ENCODE results near the gene VPS37B. TPM values are rescaled to one million over a fixed set of nuclear protein-coding genes. Genes with fewer than 3 reads are reported as not detected.

VPS37B gene
- polyA plus RNA-seq, 1 of the 3 experiments (the other 2 are of a cell fraction), result 41.1 TPM

DNA sequence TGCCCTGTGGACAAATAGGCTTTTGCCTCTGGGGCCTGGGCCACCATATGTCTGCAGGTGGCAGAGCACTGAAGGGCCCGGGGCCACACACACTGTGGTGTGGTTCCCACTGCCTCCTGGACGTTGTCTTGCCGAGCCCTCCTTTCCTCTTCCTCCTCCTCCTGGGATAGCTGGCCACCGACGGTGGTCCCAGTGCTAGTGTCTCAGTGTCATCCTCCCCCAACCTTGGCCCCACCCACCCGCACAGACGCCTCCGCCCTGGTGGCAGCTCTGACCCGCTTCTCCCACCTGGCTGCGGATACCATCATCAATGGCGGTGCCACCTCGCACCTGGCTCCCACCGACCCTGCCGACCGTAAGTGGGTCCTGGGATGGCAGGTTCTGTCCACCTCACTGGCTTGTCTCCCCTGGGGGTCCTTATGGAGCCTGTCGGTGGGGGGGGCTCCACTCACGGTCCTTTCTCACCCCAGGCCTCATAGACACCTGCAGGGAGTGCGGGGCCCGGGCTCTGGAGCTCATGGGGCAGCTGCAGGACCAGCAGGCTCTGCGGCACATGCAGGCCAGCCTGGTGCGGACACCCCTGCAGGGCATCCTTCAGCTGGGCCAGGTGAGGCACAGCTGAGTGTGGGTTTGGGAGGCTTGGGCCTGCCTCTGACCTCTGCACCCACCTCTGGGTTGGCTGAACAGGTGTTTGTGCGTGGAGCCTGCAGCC lies 37.2 kb downstream of the VPS37B start:
- Histone ChIP-seq H3K4me3 (ENCODE audit: low read depth in 2 of 2, low read length in 1 of 2) (no peak overlapping the region), H3F3A (replicated peaks; ENCODE audit: insufficient read depth) (no peaks in the 10 kb centered on the region), H3K9me2 (no peaks in the 10 kb centered on the region), H3K9ac (no peak overlapping the region), H2AFZ (ENCODE audit: low read depth) (no peak overlapping the region), H3K9me3 (no peaks in the 10 kb centered on the region), H3K4me2 (no peak overlapping the region), H3K36me3 (replicated peaks in 1 of 2; ENCODE audit: control insufficient read depth in 1 of 2, insufficient read depth in 2 of 2, low read length in 1 of 2) (peaks cover 0 to 14% of the 10 kb centered on the region in 2 experiments), H4K20me1 (ENCODE audit: insufficient read depth) (no peaks in the 10 kb centered on the region), H3K27me3 (ENCODE audit: insufficient read depth) (no peaks in the 10 kb centered on the region), H3K27ac (ENCODE audit: low read depth in 2 of 2, low read length in 1 of 2) (no peak overlapping the region), H3K79me2 (ENCODE audit: insufficient read depth) (no peaks in the 10 kb centered on the region), H3K4me1 (ENCODE audit: control insufficient read depth in 1 of 2, insufficient read depth in 2 of 2, low read depth in 1 of 2, low read length in 1 of 2) (peaks cover 0 to 23% of the 10 kb centered on the region in 2 experiments; a peak in 1 of 4 replicates)
- ChIA-PET CTCF (interaction anchor here (0.9 to 8.0 kb wide), 13 partner anchors 12 to 111 kb away, joined by 3 to 148 read pairs (median 8); no protein-coding TSS in a partner anchor), POLR2A (no interaction called here)
- DNase-seq, result peak; percentile 24
- WGBS (ENCODE audit: low lambda C conversion rate), result 92% methylated on average over 17 of the region's 22 CpGs
- TF ChIP-seq MEF2A (IDR thresholded peaks at IDR 0.05; ENCODE audit: borderline replicate concordance, low read depth) (no peak), GABPA (IDR thresholded peaks at IDR 0.05; ENCODE audit: low read depth) (no peak), TCF12 (IDR thresholded peaks at IDR 0.05) (no peak), NRF1 (IDR thresholded peaks at IDR 0.05; ENCODE audit: low read depth, low read length) (no peak), MXI1 (IDR thresholded peaks at IDR 0.05; ENCODE audit: low read depth, low read length) (no peak), POLR2AphosphoS5 (IDR thresholded peaks at IDR 0.05; ENCODE audit: low read depth, low read length) (no peak), RFX5 (IDR thresholded peaks at IDR 0.05; ENCODE audit: low read length) (no peak), GATA2 (CRISPR knock-in tag; IDR thresholded peaks at IDR 0.05) (no peak)
- TF ChIP-seq, protein P1, sequence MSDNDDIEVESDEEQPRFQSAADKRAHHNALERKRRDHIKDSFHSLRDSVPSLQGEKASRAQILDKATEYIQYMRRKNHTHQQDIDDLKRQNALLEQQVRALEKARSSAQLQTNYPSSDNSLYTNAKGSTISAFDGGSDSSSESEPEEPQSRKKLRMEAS (IDR thresholded peaks at IDR 0.05; ENCODE audit: low read depth), result no peak
- TF ChIP-seq, protein P2, sequence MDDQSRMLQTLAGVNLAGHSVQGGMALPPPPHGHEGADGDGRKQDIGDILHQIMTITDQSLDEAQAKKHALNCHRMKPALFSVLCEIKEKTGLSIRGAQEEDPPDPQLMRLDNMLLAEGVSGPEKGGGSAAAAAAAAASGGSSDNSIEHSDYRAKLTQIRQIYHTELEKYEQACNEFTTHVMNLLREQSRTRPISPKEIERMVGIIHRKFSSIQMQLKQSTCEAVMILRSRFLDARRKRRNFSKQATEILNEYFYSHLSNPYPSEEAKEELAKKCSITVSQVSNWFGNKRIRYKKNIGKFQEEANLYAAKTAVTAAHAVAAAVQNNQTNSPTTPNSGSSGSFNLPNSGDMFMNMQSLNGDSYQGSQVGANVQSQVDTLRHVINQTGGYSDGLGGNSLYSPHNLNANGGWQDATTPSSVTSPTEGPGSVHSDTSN (IDR thresholded peaks at IDR 0.05), result no peak
- TF ChIP-seq, protein P3, sequence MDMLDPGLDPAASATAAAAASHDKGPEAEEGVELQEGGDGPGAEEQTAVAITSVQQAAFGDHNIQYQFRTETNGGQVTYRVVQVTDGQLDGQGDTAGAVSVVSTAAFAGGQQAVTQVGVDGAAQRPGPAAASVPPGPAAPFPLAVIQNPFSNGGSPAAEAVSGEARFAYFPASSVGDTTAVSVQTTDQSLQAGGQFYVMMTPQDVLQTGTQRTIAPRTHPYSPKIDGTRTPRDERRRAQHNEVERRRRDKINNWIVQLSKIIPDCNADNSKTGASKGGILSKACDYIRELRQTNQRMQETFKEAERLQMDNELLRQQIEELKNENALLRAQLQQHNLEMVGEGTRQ (IDR thresholded peaks at IDR 0.05; ENCODE audit: borderline replicate concordance, low read depth, low read length), result no peak

DNA sequence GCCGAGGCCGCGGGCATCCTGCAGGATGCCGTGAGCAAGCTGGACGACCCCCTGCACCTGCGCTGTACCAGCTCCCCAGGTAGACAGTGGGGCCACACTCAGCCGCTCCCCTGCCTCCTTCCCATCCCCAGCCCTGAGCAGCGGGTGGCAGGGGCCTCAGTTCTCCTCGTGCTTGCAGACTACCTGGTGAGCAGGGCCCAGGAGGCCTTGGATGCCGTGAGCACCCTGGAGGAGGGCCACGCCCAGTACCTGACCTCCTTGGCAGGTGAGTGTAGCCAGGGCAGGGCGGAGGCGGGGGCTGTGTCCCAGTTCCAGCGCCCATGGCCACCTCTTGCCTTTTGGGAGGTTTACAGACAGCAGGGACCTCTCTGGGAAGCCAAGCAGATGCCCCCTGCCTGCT lies 37.8 kb downstream of the VPS37B start:
- H3K9me3 ChIP-seq, result no peaks in the 10 kb centered on the region
- no peaks in the 10 kb centered on the region for H4K20me1 ChIP-seq (ENCODE audit: insufficient read depth)
- H3K4me2 ChIP-seq, result no peak overlapping the region
- no peaks in the 10 kb centered on the region for H3K79me2 ChIP-seq (ENCODE audit: insufficient read depth)
- CTCF ChIA-PET, result interaction anchor here (1.2 to 8.0 kb wide), 7 partner anchors 11 to 93 kb away, joined by 4 to 148 read pairs (median 17); no protein-coding TSS in a partner anchor
- WGBS (ENCODE audit: low lambda C conversion rate), result no CpG with 5 or more reads among the region's 14 CpGs
- H3K9me2 ChIP-seq, result no peaks in the 10 kb centered on the region
- peaks cover 0 to 14% of the 10 kb centered on the region in 2 experiments for H3K36me3 ChIP-seq (replicated peaks in 1 of 2; ENCODE audit: control insufficient read depth in 1 of 2, insufficient read depth in 2 of 2, low read length in 1 of 2)
- no peaks in the 10 kb centered on the region for H3K27me3 ChIP-seq (ENCODE audit: insufficient read depth)
- no peak overlapping the region for H3K4me3 ChIP-seq (ENCODE audit: low read depth in 2 of 2, low read length in 1 of 2)
- peaks cover 0 to 27% of the 10 kb centered on the region in 2 experiments; a peak in 1 of 4 replicates for H3K4me1 ChIP-seq (ENCODE audit: control insufficient read depth in 1 of 2, insufficient read depth in 2 of 2, low read depth in 1 of 2, low read length in 1 of 2)
- H2AFZ ChIP-seq (ENCODE audit: low read depth), result no peak overlapping the region
- TF ChIP-seq SIN3A (IDR thresholded peaks at IDR 0.05; ENCODE audit: borderline replicate concordance, low read depth, low read length) (no peak), GABPA (IDR thresholded peaks at IDR 0.05; ENCODE audit: low read depth) (no peak), NRF1 (IDR thresholded peaks at IDR 0.05; ENCODE audit: low read depth, low read length) (no peak), RCOR1 (IDR thresholded peaks at IDR 0.05; ENCODE audit: low read length) (no peak)
- TF ChIP-seq, protein P4, sequence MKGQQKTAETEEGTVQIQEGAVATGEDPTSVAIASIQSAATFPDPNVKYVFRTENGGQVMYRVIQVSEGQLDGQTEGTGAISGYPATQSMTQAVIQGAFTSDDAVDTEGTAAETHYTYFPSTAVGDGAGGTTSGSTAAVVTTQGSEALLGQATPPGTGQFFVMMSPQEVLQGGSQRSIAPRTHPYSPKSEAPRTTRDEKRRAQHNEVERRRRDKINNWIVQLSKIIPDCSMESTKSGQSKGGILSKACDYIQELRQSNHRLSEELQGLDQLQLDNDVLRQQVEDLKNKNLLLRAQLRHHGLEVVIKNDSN (IDR thresholded peaks at IDR 0.05; ENCODE audit: borderline replicate concordance, low read depth), result no peak
- TF ChIP-seq, protein P5, sequence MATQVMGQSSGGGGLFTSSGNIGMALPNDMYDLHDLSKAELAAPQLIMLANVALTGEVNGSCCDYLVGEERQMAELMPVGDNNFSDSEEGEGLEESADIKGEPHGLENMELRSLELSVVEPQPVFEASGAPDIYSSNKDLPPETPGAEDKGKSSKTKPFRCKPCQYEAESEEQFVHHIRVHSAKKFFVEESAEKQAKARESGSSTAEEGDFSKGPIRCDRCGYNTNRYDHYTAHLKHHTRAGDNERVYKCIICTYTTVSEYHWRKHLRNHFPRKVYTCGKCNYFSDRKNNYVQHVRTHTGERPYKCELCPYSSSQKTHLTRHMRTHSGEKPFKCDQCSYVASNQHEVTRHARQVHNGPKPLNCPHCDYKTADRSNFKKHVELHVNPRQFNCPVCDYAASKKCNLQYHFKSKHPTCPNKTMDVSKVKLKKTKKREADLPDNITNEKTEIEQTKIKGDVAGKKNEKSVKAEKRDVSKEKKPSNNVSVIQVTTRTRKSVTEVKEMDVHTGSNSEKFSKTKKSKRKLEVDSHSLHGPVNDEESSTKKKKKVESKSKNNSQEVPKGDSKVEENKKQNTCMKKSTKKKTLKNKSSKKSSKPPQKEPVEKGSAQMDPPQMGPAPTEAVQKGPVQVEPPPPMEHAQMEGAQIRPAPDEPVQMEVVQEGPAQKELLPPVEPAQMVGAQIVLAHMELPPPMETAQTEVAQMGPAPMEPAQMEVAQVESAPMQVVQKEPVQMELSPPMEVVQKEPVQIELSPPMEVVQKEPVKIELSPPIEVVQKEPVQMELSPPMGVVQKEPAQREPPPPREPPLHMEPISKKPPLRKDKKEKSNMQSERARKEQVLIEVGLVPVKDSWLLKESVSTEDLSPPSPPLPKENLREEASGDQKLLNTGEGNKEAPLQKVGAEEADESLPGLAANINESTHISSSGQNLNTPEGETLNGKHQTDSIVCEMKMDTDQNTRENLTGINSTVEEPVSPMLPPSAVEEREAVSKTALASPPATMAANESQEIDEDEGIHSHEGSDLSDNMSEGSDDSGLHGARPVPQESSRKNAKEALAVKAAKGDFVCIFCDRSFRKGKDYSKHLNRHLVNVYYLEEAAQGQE (IDR thresholded peaks at IDR 0.05; ENCODE audit: low read depth, low read length), result no peak
- H3K9ac ChIP-seq, result no peak overlapping the region
- no peaks in the 10 kb centered on the region for H3F3A ChIP-seq (replicated peaks; ENCODE audit: insufficient read depth)
- peak; percentile 24 for DNase-seq
- POLR2A ChIA-PET, result no interaction called here
- no peak overlapping the region; a peak in 1 of 4 replicates for H3K27ac ChIP-seq (ENCODE audit: low read depth in 2 of 2, low read length in 1 of 2)

Measured in SK-N-SH (cell line).